Neural cell (in vitro differentiated cells): ENCODE results near the gene FHIT.

Experiments
- EP300 ChIP-seq: fragments of 450-650 bp; conservative IDR thresholded peaks from 2 replicates; pipeline ENCODE4 v1.6.1; 2014; ENCODE audit warnings: antibody characterized with exemption, mild to moderate bottlenecking, moderate library complexity; ENCODE audit not compliant: poor library complexity, severe bottlenecking
- EZH2 ChIP-seq: fragments of 200-600, 300-800 bp; shearing (Covaris generic), sonication (generic); IDR thresholded peaks from 2 replicates; pipeline ENCODE4 v1.6.1; 2014; ENCODE audit warnings: antibody characterized with exemption, low read length, borderline replicate concordance, mild to moderate bottlenecking; ENCODE audit not compliant: insufficient read depth, poor library complexity, severe bottlenecking
- POLR2AphosphoS5 ChIP-seq: IDR thresholded peaks from 2 replicates; pipeline ENCODE4 v1.6.1; 2012
- TAF1 ChIP-seq: IDR thresholded peaks from 2 replicates; pipeline ENCODE4 v1.6.1; 2012; ENCODE audit warnings: low read depth
- TF ChIP-seq, protein P1 (sequence below): fragments of 450-650 bp; IDR thresholded peaks from 2 replicates; pipeline ENCODE4 v1.5.1; 2014; ENCODE audit warnings: antibody characterized with exemption, mild to moderate bottlenecking, moderate library complexity; ENCODE audit not compliant: poor library complexity, severe bottlenecking
- TF ChIP-seq, protein P2 (sequence below): IDR thresholded peaks from 2 replicates; pipeline ENCODE4 v1.6.1; 2012; ENCODE audit warnings: borderline replicate concordance

DNA sequence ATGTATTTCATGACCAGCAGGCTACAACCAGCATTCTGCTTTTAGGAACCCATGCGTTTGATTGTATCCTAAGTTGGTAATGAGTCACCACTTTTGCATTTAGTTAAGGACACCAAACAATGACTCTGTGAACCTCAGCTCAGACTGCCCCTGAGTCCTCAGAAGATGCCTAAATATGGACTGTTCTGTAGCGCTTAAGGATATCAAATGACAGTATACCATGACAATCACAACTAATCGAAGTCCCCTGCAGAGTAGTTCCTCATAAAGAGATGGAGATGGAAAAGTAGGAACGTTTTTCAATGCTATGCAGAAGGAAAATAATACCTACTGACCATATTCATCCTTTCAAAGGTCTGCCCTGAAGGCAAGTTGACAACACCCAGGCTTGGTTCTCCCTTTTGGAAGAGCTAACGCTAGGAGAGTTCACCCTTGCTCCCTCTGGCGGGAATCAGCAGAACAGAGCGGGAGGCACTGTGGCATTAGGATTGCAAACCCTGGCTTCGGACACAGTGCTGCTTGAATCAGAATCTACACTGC lies 508.6 kb downstream of the FHIT start:
- TF ChIP-seq, protein P1, sequence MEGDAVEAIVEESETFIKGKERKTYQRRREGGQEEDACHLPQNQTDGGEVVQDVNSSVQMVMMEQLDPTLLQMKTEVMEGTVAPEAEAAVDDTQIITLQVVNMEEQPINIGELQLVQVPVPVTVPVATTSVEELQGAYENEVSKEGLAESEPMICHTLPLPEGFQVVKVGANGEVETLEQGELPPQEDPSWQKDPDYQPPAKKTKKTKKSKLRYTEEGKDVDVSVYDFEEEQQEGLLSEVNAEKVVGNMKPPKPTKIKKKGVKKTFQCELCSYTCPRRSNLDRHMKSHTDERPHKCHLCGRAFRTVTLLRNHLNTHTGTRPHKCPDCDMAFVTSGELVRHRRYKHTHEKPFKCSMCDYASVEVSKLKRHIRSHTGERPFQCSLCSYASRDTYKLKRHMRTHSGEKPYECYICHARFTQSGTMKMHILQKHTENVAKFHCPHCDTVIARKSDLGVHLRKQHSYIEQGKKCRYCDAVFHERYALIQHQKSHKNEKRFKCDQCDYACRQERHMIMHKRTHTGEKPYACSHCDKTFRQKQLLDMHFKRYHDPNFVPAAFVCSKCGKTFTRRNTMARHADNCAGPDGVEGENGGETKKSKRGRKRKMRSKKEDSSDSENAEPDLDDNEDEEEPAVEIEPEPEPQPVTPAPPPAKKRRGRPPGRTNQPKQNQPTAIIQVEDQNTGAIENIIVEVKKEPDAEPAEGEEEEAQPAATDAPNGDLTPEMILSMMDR, result no peak
- TF ChIP-seq POLR2AphosphoS5 (no peak), TAF1 (no peak), EP300 (no peak), EZH2 (no peak)
- TF ChIP-seq, protein P2, sequence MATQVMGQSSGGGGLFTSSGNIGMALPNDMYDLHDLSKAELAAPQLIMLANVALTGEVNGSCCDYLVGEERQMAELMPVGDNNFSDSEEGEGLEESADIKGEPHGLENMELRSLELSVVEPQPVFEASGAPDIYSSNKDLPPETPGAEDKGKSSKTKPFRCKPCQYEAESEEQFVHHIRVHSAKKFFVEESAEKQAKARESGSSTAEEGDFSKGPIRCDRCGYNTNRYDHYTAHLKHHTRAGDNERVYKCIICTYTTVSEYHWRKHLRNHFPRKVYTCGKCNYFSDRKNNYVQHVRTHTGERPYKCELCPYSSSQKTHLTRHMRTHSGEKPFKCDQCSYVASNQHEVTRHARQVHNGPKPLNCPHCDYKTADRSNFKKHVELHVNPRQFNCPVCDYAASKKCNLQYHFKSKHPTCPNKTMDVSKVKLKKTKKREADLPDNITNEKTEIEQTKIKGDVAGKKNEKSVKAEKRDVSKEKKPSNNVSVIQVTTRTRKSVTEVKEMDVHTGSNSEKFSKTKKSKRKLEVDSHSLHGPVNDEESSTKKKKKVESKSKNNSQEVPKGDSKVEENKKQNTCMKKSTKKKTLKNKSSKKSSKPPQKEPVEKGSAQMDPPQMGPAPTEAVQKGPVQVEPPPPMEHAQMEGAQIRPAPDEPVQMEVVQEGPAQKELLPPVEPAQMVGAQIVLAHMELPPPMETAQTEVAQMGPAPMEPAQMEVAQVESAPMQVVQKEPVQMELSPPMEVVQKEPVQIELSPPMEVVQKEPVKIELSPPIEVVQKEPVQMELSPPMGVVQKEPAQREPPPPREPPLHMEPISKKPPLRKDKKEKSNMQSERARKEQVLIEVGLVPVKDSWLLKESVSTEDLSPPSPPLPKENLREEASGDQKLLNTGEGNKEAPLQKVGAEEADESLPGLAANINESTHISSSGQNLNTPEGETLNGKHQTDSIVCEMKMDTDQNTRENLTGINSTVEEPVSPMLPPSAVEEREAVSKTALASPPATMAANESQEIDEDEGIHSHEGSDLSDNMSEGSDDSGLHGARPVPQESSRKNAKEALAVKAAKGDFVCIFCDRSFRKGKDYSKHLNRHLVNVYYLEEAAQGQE, result no peak
